ENCODE data around the gene ACE. TPM values are rescaled to one million over a fixed set of nuclear protein-coding genes. Genes with fewer than 3 reads are reported as not detected.

The ACE gene
- total RNA-seq, 6 experiments from 2014 or later = 1.6 to 2.1 (median 1.7) TPM

- 0 out of 2 replicates have a peak, but pooled peaks cover 4% of the 10 kb centered on the region for H3K36me3 Mint-ChIP-seq (ENCODE audit: low read depth)
- H3K27ac Mint-ChIP-seq = no peak overlapping the region
- peaks cover 2% of the 10 kb centered on the region; the same call in 1 of the 2 replicates for H3K4me1 Mint-ChIP-seq (ENCODE audit: low read depth)
- no peak for TF ChIP-seq CTCF (IDR thresholded peaks at IDR 0.05)
- H3K4me3 Mint-ChIP-seq = no peak overlapping the region
- H3K27me3 Mint-ChIP-seq (ENCODE audit: insufficient read depth) = peaks cover 45% of the 10 kb centered on the region
- peaks cover 11% of the 10 kb centered on the region; the same call in 1 of the 2 replicates for H3K9me3 Mint-ChIP-seq
- DNase-seq = no peak
These were observed 27.4 kb downstream of the ACE start for GRCh38 chr17:63504261-63504660.

- no peak for DNase-seq
- H3K4me1 Mint-ChIP-seq (ENCODE audit: low read depth) = no peaks in the 10 kb centered on the region
- peaks cover 11% of the 10 kb centered on the region; the same call in 1 of the 2 replicates for H3K9me3 Mint-ChIP-seq
- no peak for TF ChIP-seq CTCF (IDR thresholded peaks at IDR 0.05)
- peaks cover 54% of the 10 kb centered on the region for H3K27me3 Mint-ChIP-seq (ENCODE audit: insufficient read depth)
- no peak overlapping the region for H3K27ac Mint-ChIP-seq
- no peak overlapping the region for H3K4me3 Mint-ChIP-seq
- H3K36me3 Mint-ChIP-seq (ENCODE audit: low read depth) = peaks cover 7% of the 10 kb centered on the region; the same call in 1 of the 2 replicates
These were observed 28.5 kb downstream of the ACE start for GRCh38 chr17:63505341-63505740.

DNA sequence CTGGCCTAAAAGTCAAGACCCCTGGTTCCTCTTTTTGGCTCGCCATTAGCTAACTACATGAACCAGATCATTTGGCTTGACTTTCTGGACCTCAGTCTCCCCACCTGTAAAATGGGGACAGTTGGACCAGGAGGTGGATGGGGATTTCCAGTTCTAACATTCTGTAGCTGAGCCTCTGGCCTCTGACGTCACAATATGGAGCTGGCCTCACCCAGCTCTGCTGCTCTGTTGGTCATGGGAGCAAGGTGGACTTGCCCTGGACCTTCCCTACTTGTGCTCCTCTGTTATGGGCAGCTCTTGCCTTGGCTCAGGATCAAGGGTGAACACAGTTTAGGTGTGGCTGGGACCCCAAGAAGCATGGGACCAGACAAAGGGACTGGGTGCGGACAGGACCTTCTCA is 29.8 kb downstream of the ACE start:
- TF ChIP-seq CTCF (IDR thresholded peaks at IDR 0.05) = no peak
- H3K27me3 Mint-ChIP-seq (ENCODE audit: insufficient read depth) = peaks cover 54% of the 10 kb centered on the region
- no peak for DNase-seq
- peaks cover 7% of the 10 kb centered on the region; the same call in 1 of the 2 replicates for H3K36me3 Mint-ChIP-seq (ENCODE audit: low read depth)
- H3K4me1 Mint-ChIP-seq (ENCODE audit: low read depth) = no peaks in the 10 kb centered on the region
- H3K9me3 Mint-ChIP-seq = peaks cover 11% of the 10 kb centered on the region; the same call in 1 of the 2 replicates
- no peak overlapping the region for H3K27ac Mint-ChIP-seq
- H3K4me3 Mint-ChIP-seq = no peak overlapping the region

- Mint-ChIP-seq H3K27ac (no peak overlapping the region), H3K9me3 (no peaks in the 10 kb centered on the region), H3K36me3 (ENCODE audit: low read depth) (peaks cover 4% of the 10 kb centered on the region; the same call in 1 of the 2 replicates), H3K27me3 (ENCODE audit: insufficient read depth) (peaks cover 59% of the 10 kb centered on the region), H3K4me3 (no peak overlapping the region), H3K4me1 (ENCODE audit: low read depth) (no peaks in the 10 kb centered on the region; the same call in 1 of the 2 replicates)
- TF ChIP-seq CTCF (IDR thresholded peaks at IDR 0.05) = no peak
- DNase-seq = no peak
These were observed 34.5 kb downstream of the ACE start for GRCh38 chr17:63511331-63511730.

DNA sequence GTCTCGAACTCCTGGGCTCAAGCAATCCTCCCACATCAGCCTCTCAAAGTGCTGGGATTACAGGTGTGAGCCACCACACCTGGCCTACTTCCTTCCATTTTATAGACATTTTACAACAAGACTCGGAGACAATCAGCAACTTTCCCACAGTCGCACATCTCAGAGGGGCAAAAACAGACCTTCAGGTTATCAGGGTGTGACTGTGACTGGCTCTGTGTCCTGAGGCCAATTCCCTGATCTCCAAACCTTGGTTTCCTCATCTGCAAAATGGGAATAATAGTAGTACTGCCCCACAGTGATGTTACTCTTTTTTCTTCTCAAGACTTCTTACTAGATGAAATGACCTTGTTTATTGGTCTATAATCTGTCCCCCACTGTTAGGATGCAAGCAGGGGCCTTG is 35.5 kb downstream of the ACE start:
- Mint-ChIP-seq H3K9me3 (no peaks in the 10 kb centered on the region), H3K4me3 (no peak overlapping the region), H3K27ac (no peak overlapping the region), H3K4me1 (ENCODE audit: low read depth) (peaks cover 9% of the 10 kb centered on the region), H3K27me3 (ENCODE audit: insufficient read depth) (peaks cover 54% of the 10 kb centered on the region), H3K36me3 (ENCODE audit: low read depth) (peaks cover 4% of the 10 kb centered on the region; the same call in 1 of the 2 replicates)
- TF ChIP-seq CTCF (IDR thresholded peaks at IDR 0.05) = no peak
- no peak for DNase-seq

All from HFFc6 (cell line).